Mucosa of rectum (tissue), 2 donors: ENCODE measurements around the gene LRP5.

ENCODE experiments used
- H3K27ac ChIP-seq, 2 donors: one replicate each; pipeline ENCODE4 v1.7.0; 2013; ENCODE audit warnings: inconsistent platforms in 2 of 2, low read depth in 2 of 2, low read length in 2 of 2
- H3K27me3 ChIP-seq, 2 donors: one replicate each; pipeline ENCODE4 v1.7.0; 2013; ENCODE audit warnings: low read length in 2 of 2; ENCODE audit not compliant: control insufficient read depth in 2 of 2, insufficient read depth in 2 of 2
- H3K36me3 ChIP-seq, 2 donors: one replicate each; pipeline ENCODE4 v1.7.0; 2013; ENCODE audit warnings: low read length in 2 of 2; ENCODE audit not compliant: control insufficient read depth in 2 of 2, insufficient read depth in 2 of 2
- H3K4me1 ChIP-seq, 2 donors: one replicate each; pipeline ENCODE4 v1.7.0; 2013; ENCODE audit warnings: low read length in 2 of 2, mild to moderate bottlenecking in 1 of 2; ENCODE audit not compliant: control insufficient read depth in 2 of 2, insufficient read depth in 2 of 2
- H3K4me3 ChIP-seq, 2 donors: one replicate each; pipeline ENCODE4 v1.7.0; 2013; ENCODE audit warnings: low read length in 2 of 2
- H3K9ac ChIP-seq, 2 donors: one replicate each; pipeline ENCODE4 v1.7.0; 2013; ENCODE audit warnings: low read length in 2 of 2, low read depth in 1 of 2, mild to moderate bottlenecking in 1 of 2
- H3K9me3 ChIP-seq, 2 donors: one replicate each; pipeline ENCODE4 v1.7.0; 2013; ENCODE audit warnings: low read length in 2 of 2; ENCODE audit not compliant: control insufficient read depth in 2 of 2
- donor health status: healthy.
- donor health status: Normal muscosa, but diverticular disease.

The LRP5 gene

GRCh38 chr11:68270196-68271022, 42.0 kb upstream of the LRP5 start:
- no peaks in the 10 kb centered on the region for H3K9me3 ChIP-seq
- peaks cover 18 to 32% of the 10 kb centered on the region in 2 donors for H3K36me3 ChIP-seq
- H3K4me1 ChIP-seq = peaks cover 25 to 39% of the 10 kb centered on the region in 2 donors
- peak overlapping the region; percentile 98 to 99 for H3K27ac ChIP-seq
- no peaks in the 10 kb centered on the region for H3K27me3 ChIP-seq
- H3K4me3 ChIP-seq = peak overlapping the region; percentile 88 to 92
- H3K9ac ChIP-seq = peak overlapping the region; percentile 86 to 94

- Histone ChIP-seq H3K27ac (peak overlapping the region; percentile 98 to 99), H3K36me3 (peaks cover 12 to 24% of the 10 kb centered on the region in 2 donors), H3K27me3 (no peaks in the 10 kb centered on the region), H3K9ac (peak overlapping the region; percentile 86 to 94), H3K9me3 (no peaks in the 10 kb centered on the region), H3K4me1 (peaks cover 25 to 31% of the 10 kb centered on the region in 2 donors), H3K4me3 (peak overlapping the region; percentile 88 to 92)
Observed at GRCh38 chr11:68271023-68271780, 41.2 kb upstream of the LRP5 start.

GRCh38 chr11:68271781-68272608, 40.4 kb upstream of the LRP5 start, which contains the start of gene C11orf24:
C11orf24 (minus strand) TSS chr11:68271973; CDS start chr11:68263767, 8,206 bp downstream.
- Histone ChIP-seq H3K4me3 (peak within 1 kb of the TSS; percentile 88 to 92), H3K27ac (peak within 1 kb of the TSS; percentile 98 to 99), H3K27me3 (no peaks in the 10 kb centered on the region), H3K4me1 (peaks cover 25 to 29% of the 10 kb centered on the region in 2 donors), H3K9me3 (no peaks in the 10 kb centered on the region), H3K9ac (peak within 1 kb of the TSS; percentile 86 to 96), H3K36me3 (peaks cover 7 to 17% of the 10 kb centered on the region in 2 donors)

- H3K4me3 ChIP-seq = peak overlapping the region in 1 of 2 donors; percentile 53
- peaks cover 20 to 24% of the 10 kb centered on the region in 2 donors for H3K4me1 ChIP-seq
- H3K9me3 ChIP-seq = no peaks in the 10 kb centered on the region
- H3K36me3 ChIP-seq = peaks cover 0 to 6% of the 10 kb centered on the region in 2 donors
- H3K27me3 ChIP-seq = no peaks in the 10 kb centered on the region
- peak overlapping the region in 1 of 2 donors; percentile 19 for H3K9ac ChIP-seq
- H3K27ac ChIP-seq = peak overlapping the region; percentile 98 to 99
Observed at GRCh38 chr11:68273026-68273738, 39.2 kb upstream of the LRP5 start.

GRCh38 chr11:68274306-68274705, 38.1 kb upstream of the LRP5 start:
- Histone ChIP-seq H3K4me1 (peaks cover 19 to 23% of the 10 kb centered on the region in 2 donors), H3K27me3 (no peaks in the 10 kb centered on the region), H3K27ac (no peak overlapping the region), H3K9me3 (no peaks in the 10 kb centered on the region), H3K36me3 (peaks cover 0 to 2% of the 10 kb centered on the region in 2 donors), H3K9ac (no peak overlapping the region), H3K4me3 (no peak overlapping the region)

- peaks cover 3 to 8% of the 10 kb centered on the region in 2 donors for H3K4me1 ChIP-seq
- no peak overlapping the region for H3K27ac ChIP-seq
Observed at GRCh38 chr11:68275721-68276507, 36.5 kb upstream of the LRP5 start.

GRCh38 chr11:68276861-68277260, 35.5 kb upstream of the LRP5 start:
- H3K4me1 ChIP-seq = peaks cover 0 to 6% of the 10 kb centered on the region in 2 donors
- no peaks in the 10 kb centered on the region for H3K36me3 ChIP-seq
- no peak overlapping the region for H3K9ac ChIP-seq
- no peaks in the 10 kb centered on the region for H3K9me3 ChIP-seq
- no peak overlapping the region for H3K27ac ChIP-seq
- no peak overlapping the region for H3K4me3 ChIP-seq
- H3K27me3 ChIP-seq = no peaks in the 10 kb centered on the region

More at GRCh38 chr11:68275721-68276507, 36.5 kb upstream of the LRP5 start:
- Histone ChIP-seq H3K9ac (no peak overlapping the region), H3K27me3 (no peaks in the 10 kb centered on the region), H3K36me3 (no peaks in the 10 kb centered on the region), H3K9me3 (no peaks in the 10 kb centered on the region), H3K4me3 (no peak overlapping the region)

GRCh38 chr11:68279676-68280075, 32.7 kb upstream of the LRP5 start:
- H3K4me1 ChIP-seq = no peaks in the 10 kb centered on the region
- no peaks in the 10 kb centered on the region for H3K9me3 ChIP-seq
- no peak overlapping the region for H3K9ac ChIP-seq
- no peaks in the 10 kb centered on the region for H3K27me3 ChIP-seq
- H3K4me3 ChIP-seq = no peak overlapping the region
- no peak overlapping the region for H3K27ac ChIP-seq
- no peaks in the 10 kb centered on the region for H3K36me3 ChIP-seq
